Endothelial cell of umbilical vein (primary cell): ENCODE data around the gene SLC2A8. TPM values are rescaled to one million over a fixed set of nuclear protein-coding genes. Genes with fewer than 3 reads are reported as not detected.

Experiments
- BruUV-seq: library from RNA; stranded (reverse); fragments of 400-500 nt; replicated peaks from 2 replicates; lab custom pipeline; 2021; lab: Mats Ljungman, UMichigan
- CTCF ChIA-PET: fragments of 300-600, 350-600 bp; sonication (Branson Sonifier 250); formaldehyde crosslinking; loops from one replicate; lab custom pipeline; 2021; ENCODE audit warnings: antibody characterized with exemption, inconsistent platforms; lab: Charles Lee
- POLR2A ChIA-PET: fragments of 300-600, 350-600 bp; sonication (Branson Sonifier 250); formaldehyde crosslinking; loops from one replicate; lab custom pipeline; 2021; ENCODE audit warnings: antibody characterized with exemption, inconsistent platforms; lab: Charles Lee
- DNase-seq: peaks from one replicate; pipeline ENCODE4 v3.0.0-alpha.2; 2011; ENCODE audit warnings: low read depth, low spot score
- FAIRE-seq: peaks from 2 replicates; lab custom pipeline; 2011; peaks lifted over from hg19 to GRCh38; lab: Jason Lieb, UNC
- H2AFZ ChIP-seq: 2 replicates; pipeline ENCODE4 v1.6.0; 2012; ENCODE audit warnings: low read depth, low read length, control low read depth, inconsistent platforms
- H3K27ac ChIP-seq: 2 replicates; pipeline ENCODE4 v1.5.1; 2011; ENCODE audit warnings: low read depth, mild to moderate bottlenecking, control low read depth, low read length, moderate library complexity; ENCODE audit not compliant: insufficient read depth
- H3K27me3 ChIP-seq, 2 experiments: 2 replicates each; pipeline versions ENCODE4 v1.6.0 to v1.6.1; 2011; ENCODE audit warnings: low read length in 2 of 2, mixed read lengths in 1 of 2; ENCODE audit not compliant: control insufficient read depth in 2 of 2, insufficient read depth in 2 of 2
- H3K36me3 ChIP-seq, 2 experiments: 2 replicates in 1 of 2; 3 replicates in 1 of 2; pipeline ENCODE4 v1.5.1; 2011; ENCODE audit warnings: low read length in 2 of 2, mild to moderate bottlenecking in 1 of 2, moderate library complexity in 1 of 2; ENCODE audit not compliant: control insufficient read depth in 2 of 2, insufficient read depth in 2 of 2; ENCODE audit errors: extremely low read depth in 1 of 2
- H3K4me1 ChIP-seq: 3 replicates; pipeline ENCODE4 v1.5.1; 2011; ENCODE audit warnings: mild to moderate bottlenecking, low read length; ENCODE audit not compliant: control insufficient read depth, insufficient read depth; ENCODE audit errors: extremely low read depth
- H3K4me2 ChIP-seq: 2 replicates; pipeline ENCODE4 v1.6.1; 2011; ENCODE audit warnings: low read length, control low read depth, mixed read lengths; ENCODE audit not compliant: insufficient read depth
- H3K4me3 ChIP-seq, 3 experiments: fragments of 200-600 bp in 1 of 3; sonication (generic), shearing (Covaris generic) in 1 of 3; replicated peaks in 1 of 3; 2 replicates each; pipeline ENCODE4 v1.5.1; 2011 to 2016; ENCODE audit warnings: control low read depth in 3 of 3, low read length in 3 of 3, mild to moderate bottlenecking in 2 of 3, inconsistent platforms in 1 of 3, low read depth in 1 of 3, moderate library complexity in 1 of 3; ENCODE audit not compliant: insufficient read depth in 1 of 3
- H3K79me2 ChIP-seq: 2 replicates; pipeline ENCODE4 v1.6.0; 2012; ENCODE audit warnings: low read length, inconsistent platforms; ENCODE audit not compliant: control insufficient read depth, insufficient read depth
- H3K9ac ChIP-seq: replicated peaks from 2 replicates; pipeline ENCODE3; 2011; ENCODE audit warnings: low read length, control low read depth; ENCODE audit not compliant: insufficient read depth; ENCODE audit errors: extremely low read depth
- H3K9me1 ChIP-seq: replicated peaks from 3 replicates; pipeline ENCODE4 v1.6.0; 2011; ENCODE audit warnings: mild to moderate bottlenecking, low read length; ENCODE audit not compliant: control insufficient read depth, insufficient read depth; ENCODE audit errors: extremely low read depth
- H3K9me3 ChIP-seq: replicated peaks from 2 replicates; pipeline ENCODE4 v1.5.1; 2012; ENCODE audit warnings: low read length, inconsistent platforms; ENCODE audit not compliant: control insufficient read depth, insufficient read depth
- H4K20me1 ChIP-seq: replicated peaks from 2 replicates; pipeline ENCODE3; 2011; ENCODE audit warnings: mild to moderate bottlenecking, low read length; ENCODE audit not compliant: control insufficient read depth, insufficient read depth; ENCODE audit errors: extremely low read depth
- EZH2 ChIP-seq: IDR thresholded peaks from 2 replicates; pipeline ENCODE4 v1.6.1; 2012; ENCODE audit warnings: borderline replicate concordance, low read depth, mild to moderate bottlenecking, moderate library complexity, low read length, inconsistent platforms; ENCODE audit not compliant: severe bottlenecking
- FOS ChIP-seq: IDR thresholded peaks from 2 replicates; pipeline ENCODE4 v1.6.1; 2011; ENCODE audit warnings: mild to moderate bottlenecking, low read length, moderate library complexity, borderline replicate concordance; ENCODE audit not compliant: insufficient read depth
- GATA2 ChIP-seq: IDR thresholded peaks from 2 replicates; pipeline ENCODE4 v1.7.0; 2011; ENCODE audit warnings: low read depth, mild to moderate bottlenecking, moderate library complexity, mixed read lengths, low read length; ENCODE audit not compliant: insufficient read length, insufficient read depth
- JUN ChIP-seq: IDR thresholded peaks from 2 replicates; pipeline ENCODE4 v1.6.1; 2011; ENCODE audit warnings: borderline replicate concordance, low read depth; ENCODE audit not compliant: insufficient read length, insufficient read depth
- MYC ChIP-seq: IDR thresholded peaks from one replicate; pipeline ENCODE4 v1.6.1; 2011; ENCODE audit warnings: mild to moderate bottlenecking, low read depth, low read length
- POLR2A ChIP-seq: IDR thresholded peaks from 2 replicates; pipeline ENCODE4 v1.6.1; 2012; ENCODE audit warnings: low read depth, mild to moderate bottlenecking, control low read depth, low read length
- POLR2AphosphoS5 ChIP-seq: IDR thresholded peaks from 2 replicates; pipeline ENCODE4 v1.6.1; 2012; ENCODE audit warnings: low read depth, mild to moderate bottlenecking, control low read depth, low read length, moderate library complexity; ENCODE audit not compliant: insufficient read depth
- dilution Hi-C: fragments of 300-500 bp; cut with MboI; formaldehyde crosslinking; loops from one replicate; pipeline ENCODE4 v1.15.0; 2019; ENCODE audit warnings: low sequenced_read_pairs; ENCODE audit not compliant: extremely low pct_ligation_motif_present
- intact Hi-C: fragments of 100-400 bp; cut with micrococcal nuclease; formaldehyde crosslinking; loops from one replicate; pipeline ENCODE4 v1.10.0; 2022
- polyA plus RNA-seq, 4 experiments: library from polyadenylated mRNA; depleted of rRNA in 3 of 4; stranded (reverse) in 3 of 4; unstranded in 1 of 4; fragments of >200 nt; gene quantifications; 2 replicates each; pipeline versions ENCODE4 v1.2.1 to v1.2.3, GENCODE V29; 2011 to 2012; ENCODE audit warnings: missing spikeins in 1 of 4
- total RNA-seq: library from RNA; stranded (reverse); gene quantifications from 2 replicates; pipeline ENCODE4 v1.2.3, GENCODE V29; 2021
- TF ChIP-seq, protein P1 (sequence below), 2 donors: IDR thresholded peaks; 1 replicate in 1 of 2; 2 replicates in 1 of 2; pipeline ENCODE4 v1.5.1; 2011; ENCODE audit warnings: low read length in 2 of 2, mild to moderate bottlenecking in 2 of 2, moderate library complexity in 2 of 2, control low read depth in 1 of 2, inconsistent platforms in 1 of 2, low read depth in 1 of 2; ENCODE audit not compliant: insufficient read depth in 1 of 2; ENCODE audit errors: extremely low read depth in 1 of 2
- TF ChIP-seq, protein P2 (sequence below): IDR thresholded peaks from 2 replicates; pipeline ENCODE4 v1.6.1; 2011; ENCODE audit not compliant: insufficient read depth, insufficient read length

SLC2A8 gene
- total and polyA plus RNA-seq, 2 donors (not counting 3 experiments of a cell fraction or from before 2014, with no cell fraction given): 19.3 to 26.1 TPM

DNA sequence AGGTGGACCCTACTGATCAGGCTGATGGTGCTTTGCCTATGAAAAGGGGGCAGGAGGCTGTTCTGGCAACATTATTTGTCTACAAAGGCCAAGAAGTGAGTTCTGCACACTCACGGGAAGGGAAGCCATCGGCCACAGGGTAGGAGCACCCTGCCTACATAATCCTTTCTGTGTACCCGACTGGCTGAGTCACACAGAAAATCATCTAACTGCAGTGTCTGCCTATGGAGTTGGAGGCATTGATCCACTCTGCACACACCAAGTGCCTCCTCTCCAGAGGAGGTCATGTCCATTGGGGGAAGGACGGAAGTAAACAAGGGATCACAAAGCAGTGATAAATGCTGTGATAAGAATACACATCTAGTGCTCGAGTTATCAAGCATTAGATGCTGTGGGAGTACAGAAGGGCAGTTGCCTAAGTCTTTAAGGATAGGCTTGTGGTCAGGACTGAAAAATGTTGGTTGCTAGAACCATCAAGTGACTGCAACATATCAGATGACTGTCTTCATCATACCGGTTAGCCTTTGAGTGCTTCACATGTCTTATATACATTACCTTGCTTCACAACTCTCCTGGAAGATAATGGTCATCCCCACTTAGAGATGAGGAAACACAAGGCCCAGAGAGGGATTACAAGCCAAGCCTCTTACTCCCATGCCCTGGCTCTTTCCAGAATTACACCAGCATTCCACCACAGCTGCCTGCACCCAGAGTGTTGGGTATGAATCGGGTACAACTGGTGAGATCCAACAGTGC is 1.3 kb upstream of the SLC2A8 start:
- Histone ChIP-seq H3K4me3 (no peak overlapping the region), H3K9ac (no peak overlapping the region), H3K4me1 (peaks cover 9% of the 10 kb centered on the region), H3K27ac (no peak overlapping the region), H2AFZ (no peak overlapping the region), H3K79me2 (no peaks in the 10 kb centered on the region), H3K27me3 (peaks cover 2 to 4% of the 10 kb centered on the region in 2 experiments), H3K4me2 (peak overlapping the region; percentile 81), H3K9me1 (no peaks in the 10 kb centered on the region), H4K20me1 (no peaks in the 10 kb centered on the region), H3K9me3 (no peaks in the 10 kb centered on the region), H3K36me3 (no peaks in the 10 kb centered on the region)
- TF ChIP-seq, protein P1, sequence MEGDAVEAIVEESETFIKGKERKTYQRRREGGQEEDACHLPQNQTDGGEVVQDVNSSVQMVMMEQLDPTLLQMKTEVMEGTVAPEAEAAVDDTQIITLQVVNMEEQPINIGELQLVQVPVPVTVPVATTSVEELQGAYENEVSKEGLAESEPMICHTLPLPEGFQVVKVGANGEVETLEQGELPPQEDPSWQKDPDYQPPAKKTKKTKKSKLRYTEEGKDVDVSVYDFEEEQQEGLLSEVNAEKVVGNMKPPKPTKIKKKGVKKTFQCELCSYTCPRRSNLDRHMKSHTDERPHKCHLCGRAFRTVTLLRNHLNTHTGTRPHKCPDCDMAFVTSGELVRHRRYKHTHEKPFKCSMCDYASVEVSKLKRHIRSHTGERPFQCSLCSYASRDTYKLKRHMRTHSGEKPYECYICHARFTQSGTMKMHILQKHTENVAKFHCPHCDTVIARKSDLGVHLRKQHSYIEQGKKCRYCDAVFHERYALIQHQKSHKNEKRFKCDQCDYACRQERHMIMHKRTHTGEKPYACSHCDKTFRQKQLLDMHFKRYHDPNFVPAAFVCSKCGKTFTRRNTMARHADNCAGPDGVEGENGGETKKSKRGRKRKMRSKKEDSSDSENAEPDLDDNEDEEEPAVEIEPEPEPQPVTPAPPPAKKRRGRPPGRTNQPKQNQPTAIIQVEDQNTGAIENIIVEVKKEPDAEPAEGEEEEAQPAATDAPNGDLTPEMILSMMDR (IDR thresholded peaks at IDR 0.05; ENCODE audit: extremely low read depth in 1 of 2, insufficient read depth in 1 of 2, low read depth in 1 of 2, low read length in 2 of 2): no peak
- no peak for TF ChIP-seq POLR2AphosphoS5
- TF ChIP-seq FOS: no peak
- TF ChIP-seq POLR2A: no peak
- TF ChIP-seq, protein P2, sequence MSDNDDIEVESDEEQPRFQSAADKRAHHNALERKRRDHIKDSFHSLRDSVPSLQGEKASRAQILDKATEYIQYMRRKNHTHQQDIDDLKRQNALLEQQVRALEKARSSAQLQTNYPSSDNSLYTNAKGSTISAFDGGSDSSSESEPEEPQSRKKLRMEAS: no peak
- TF ChIP-seq MYC: no peak
- no peak for TF ChIP-seq GATA2
- no peak for TF ChIP-seq JUN
- TF ChIP-seq EZH2: no peak
- no TSS peak for BruUV-seq
- POLR2A ChIA-PET: interaction anchor here (1.3 kb wide), 1 partner anchor 55 kb away, joined by 7 read pairs; no protein-coding TSS in a partner anchor
- intact Hi-C loops (loop anchor here (1.0 kb wide), 1 partner anchor 84 kb away; no protein-coding TSS in a partner anchor), dilution Hi-C loops (no loop called here)
- DNase-seq (no peak), FAIRE-seq (no peak)
- CTCF ChIA-PET: interaction anchor here (1.2 to 1.4 kb wide), 2 partner anchors 41 to 48 kb away, joined by 3 to 8 read pairs; no protein-coding TSS in a partner anchor
